HG02973 (cell line): ENCODE results near the gene HEXIM2.

ENCODE experiments used
- ATAC-seq: cut with Tn5 transposase; IDR thresholded peaks from one replicate; pipeline ENCODE4 v1.9.1; 2021; ENCODE audit warnings: moderate library complexity; ENCODE audit not compliant: unreplicated experiment

HEXIM2 gene

DNA sequence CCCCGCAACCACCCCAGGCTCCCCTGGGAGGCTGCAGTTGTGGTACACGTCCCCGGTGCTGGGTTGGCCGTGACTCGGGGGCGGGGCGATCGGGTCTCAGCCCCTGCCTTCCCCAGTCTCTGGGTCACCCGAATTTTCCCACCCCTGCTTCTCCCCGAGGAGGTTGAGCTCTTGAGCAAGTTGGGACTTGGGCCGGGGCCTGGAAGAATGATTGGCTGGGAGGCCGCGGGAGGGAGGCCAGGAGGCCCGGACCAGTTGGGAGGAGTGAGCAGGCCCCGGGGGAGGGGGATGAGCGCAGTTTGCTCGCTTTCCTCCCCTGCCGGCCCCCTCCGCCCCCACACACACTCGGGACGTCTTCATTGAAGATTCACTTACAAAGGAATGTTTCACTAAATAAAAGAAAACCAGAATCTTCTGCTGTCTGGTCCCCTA lies 17.9 kb upstream of the HEXIM2 start:
- ATAC-seq, result no peak

DNA sequence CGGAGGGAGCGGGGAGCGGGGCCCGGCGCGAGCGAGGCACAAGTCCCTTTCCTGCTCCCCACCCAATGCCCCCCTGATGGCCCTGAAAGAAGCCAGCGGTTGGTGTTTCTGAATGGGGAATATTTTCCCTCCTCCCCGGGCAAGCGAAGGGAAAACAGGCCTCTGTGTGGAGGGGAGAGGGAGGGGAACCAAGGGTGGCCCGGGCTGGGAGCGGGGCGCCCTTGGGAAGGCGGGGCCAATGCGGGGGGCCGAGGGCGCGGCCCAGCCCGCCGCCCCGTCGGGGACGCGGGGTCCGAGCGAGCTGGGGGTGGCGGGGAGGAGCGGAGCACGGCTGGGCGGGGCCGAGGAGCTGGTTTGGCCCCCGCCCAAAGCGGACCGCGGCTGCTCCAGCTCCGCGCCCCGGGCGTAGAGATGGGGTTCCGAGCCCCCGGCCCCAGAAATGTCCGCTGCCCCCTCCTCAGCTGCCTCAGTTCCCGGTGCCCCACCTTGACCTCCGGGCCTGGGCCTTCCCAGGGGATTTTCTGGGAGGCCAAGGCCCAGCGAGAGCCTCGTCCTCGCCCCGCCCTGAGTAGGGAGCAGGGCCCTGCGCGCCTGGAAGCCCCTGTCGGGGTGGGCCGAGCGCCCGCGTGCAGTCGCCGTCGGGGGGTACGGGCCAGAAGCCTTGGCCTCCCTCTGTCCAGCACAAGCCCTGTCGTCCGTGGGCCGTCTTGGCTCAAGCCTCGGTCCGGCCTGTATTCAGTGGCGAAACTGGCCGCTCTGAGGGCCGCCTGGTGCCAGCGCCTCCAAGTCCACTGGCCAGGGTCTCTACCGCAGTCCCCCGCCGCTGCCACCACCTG lies 17.3 kb upstream of the HEXIM2 start:
- ATAC-seq, result no peak

DNA sequence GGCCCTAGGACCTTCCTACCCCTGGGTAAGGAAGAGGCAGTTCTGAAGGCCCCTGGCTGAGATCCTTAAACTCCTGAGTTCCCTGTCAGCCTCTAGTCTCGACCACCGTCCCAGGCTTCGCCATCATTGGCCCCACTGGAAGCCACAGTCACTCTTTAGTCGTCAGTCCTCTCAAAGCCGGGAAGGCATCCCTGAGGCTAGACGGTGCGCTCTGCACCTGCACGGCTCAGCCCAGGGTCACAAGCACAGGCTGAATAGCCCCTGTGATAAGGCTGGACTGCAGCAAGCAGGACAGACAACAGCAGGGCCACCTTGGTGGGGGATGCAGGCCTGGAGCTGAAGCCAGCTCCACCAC lies 16.7 kb upstream of the HEXIM2 start:
- ATAC-seq, result no peak

DNA sequence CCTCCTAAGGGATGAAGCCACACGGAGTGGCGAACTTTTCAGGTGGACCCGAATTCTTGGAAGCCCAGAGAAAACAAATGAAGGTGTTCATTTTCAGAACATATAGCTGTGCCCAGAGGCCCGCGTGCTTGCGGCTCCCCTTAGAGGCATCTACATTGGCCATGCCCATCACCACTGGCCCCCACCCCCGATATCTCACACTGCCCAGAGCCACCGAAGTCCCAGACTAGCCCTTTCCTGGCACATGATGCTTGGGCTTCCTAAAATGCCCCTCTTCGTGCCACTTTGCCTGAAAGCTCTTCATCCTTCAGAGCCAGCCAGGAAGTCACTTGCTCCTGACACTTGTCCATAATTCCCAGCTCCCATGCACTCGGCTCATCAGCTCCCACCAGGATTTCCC lies 15.5 kb upstream of the HEXIM2 start:
- no peak for ATAC-seq

DNA sequence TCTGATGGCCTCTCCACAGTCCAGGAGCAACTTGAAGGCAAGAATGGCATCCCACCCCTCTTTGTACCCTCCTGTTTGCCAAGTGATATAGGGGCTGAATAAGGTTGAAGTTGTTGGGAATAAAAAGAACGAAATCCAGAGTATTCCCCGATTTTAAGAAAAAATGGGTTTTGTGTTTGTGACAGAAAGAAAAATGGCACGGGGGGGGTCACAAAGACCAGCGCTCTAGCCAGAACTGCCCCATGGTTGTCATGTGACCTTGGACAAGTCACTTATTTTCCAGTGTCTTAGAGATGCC lies 15.1 kb upstream of the HEXIM2 start:
- no peak for ATAC-seq

DNA sequence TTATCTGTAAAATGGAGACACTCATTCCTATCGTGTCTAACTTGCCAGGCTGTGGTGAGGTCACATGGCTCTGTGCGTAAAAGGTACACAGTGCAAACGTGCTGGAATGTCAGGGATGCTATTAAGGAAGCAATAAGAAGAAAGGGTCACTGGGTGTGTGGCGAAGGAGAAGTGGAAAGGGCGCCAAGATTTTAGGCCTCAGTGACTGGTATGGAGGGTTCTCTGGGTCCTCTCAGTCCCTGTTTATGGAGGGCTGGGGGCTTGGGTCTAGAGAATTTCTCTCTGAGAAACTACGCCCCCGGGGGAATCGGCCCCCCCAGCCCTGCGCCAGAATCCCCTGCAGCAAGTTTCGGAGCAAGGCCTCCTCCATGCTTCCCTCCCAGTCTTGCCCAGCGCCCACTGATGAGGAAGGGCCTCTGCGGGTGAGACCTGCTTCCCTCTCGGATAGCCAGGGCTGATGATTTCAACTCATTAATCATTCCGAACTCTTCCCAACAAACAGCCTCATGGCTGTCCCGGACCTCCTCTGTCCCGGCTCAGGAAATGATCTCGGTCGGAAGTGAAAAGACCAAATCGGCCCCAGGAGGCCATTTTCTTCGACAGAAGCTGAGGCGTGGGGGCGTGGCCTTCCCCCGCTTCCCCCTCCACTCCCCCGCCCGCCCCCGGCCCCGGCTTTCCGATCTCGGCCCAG lies 14.6 kb upstream of the HEXIM2 start:
- no peak for ATAC-seq

DNA sequence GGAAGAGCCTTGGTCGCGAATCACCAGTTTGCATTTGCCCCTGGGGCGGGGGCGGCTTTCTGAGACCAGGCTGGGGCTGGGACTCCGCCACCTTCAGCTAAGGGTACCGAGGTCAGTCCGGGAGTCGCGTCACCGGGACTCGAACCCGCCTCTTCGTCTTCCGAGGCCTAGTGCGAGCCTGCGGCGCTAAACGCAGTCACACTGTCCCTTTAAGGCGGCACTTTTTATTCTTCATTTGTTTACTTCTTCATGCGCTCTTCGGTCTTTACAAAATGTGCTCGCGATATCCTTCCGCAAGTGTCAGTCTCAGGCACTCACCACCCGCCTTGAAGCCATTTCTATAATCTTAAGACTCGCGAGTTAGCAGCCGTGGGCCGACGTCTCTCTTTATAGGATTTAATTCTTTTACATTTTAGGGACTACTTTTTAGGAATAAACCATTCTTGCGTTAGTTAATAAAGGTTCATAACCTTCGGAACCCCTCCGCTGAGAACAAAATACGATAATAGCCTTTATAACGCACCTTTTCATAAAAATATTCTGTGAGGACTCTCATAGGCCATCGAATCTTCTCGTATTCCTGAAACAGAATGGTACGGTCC lies 14.0 kb upstream of the HEXIM2 start:
- ATAC-seq, result no peak

DNA sequence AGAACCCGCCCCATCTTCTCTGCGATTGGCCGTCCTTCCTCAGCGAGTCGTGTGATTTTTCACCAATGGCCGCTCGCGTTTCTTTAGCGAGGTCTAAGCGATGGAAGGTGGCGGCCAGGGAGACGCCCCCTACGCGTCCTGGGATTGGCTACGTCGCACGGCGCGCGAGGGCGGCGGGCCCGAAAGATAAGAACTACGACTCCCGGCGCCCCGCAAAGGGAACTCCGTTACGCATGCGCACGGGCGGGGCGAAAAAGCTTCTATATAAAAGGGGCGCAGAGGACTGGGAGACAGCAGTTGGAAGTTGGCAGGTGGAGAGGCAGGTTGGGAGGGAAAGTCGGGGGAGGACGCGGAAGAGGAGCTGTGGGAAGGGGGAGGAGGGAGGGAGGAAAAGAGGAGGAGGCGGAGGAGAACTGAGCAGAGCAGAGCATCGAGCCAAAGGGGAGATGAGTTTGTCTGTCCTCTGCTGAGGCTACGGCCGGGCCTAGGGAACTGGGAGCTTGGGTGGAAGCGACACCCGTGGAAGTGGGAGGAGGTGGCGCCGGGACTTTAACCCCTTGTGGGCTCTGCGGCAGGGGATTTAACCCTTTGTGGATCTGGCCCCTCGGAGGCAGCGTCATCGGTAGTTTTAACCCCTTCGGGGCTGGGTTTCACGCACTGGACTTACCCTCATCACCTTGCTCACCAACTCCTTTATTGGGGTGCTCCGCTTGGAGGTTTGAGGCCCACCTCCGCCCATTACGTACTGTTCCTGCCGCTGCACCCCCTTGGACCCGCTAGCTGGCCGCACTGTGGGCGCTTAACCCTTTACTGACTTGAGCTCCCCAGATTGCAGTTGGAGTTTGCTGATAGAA lies 13.3 kb upstream of the HEXIM2 start, which contains the start of gene HEXIM1:
Gene HEXIM1, plus strand, starts transcription at position 293 of the 854 bp plus-strand sequence. CDS start 716 bp downstream, outside the sequence.
- peak; percentile 59 for ATAC-seq

DNA sequence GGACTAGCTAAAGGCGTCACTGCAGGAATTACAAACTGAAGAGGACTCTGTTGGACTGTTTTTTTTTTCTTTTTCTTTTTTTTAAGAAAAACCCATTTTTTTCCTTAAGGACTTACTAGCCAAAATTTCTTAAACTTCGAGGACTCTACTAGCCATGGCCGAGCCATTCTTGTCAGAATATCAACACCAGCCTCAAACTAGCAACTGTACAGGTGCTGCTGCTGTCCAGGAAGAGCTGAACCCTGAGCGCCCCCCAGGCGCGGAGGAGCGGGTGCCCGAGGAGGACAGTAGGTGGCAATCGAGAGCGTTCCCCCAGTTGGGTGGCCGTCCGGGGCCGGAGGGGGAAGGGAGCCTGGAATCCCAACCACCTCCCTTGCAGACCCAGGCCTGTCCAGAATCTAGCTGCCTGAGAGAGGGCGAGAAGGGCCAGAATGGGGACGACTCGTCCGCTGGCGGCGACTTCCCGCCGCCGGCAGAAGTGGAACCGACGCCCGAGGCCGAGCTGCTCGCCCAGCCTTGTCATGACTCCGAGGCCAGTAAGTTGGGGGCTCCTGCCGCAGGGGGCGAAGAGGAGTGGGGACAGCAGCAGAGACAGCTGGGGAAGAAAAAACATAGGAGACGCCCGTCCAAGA lies 12.5 kb upstream of the HEXIM2 start:
- ATAC-seq, result no peak

DNA sequence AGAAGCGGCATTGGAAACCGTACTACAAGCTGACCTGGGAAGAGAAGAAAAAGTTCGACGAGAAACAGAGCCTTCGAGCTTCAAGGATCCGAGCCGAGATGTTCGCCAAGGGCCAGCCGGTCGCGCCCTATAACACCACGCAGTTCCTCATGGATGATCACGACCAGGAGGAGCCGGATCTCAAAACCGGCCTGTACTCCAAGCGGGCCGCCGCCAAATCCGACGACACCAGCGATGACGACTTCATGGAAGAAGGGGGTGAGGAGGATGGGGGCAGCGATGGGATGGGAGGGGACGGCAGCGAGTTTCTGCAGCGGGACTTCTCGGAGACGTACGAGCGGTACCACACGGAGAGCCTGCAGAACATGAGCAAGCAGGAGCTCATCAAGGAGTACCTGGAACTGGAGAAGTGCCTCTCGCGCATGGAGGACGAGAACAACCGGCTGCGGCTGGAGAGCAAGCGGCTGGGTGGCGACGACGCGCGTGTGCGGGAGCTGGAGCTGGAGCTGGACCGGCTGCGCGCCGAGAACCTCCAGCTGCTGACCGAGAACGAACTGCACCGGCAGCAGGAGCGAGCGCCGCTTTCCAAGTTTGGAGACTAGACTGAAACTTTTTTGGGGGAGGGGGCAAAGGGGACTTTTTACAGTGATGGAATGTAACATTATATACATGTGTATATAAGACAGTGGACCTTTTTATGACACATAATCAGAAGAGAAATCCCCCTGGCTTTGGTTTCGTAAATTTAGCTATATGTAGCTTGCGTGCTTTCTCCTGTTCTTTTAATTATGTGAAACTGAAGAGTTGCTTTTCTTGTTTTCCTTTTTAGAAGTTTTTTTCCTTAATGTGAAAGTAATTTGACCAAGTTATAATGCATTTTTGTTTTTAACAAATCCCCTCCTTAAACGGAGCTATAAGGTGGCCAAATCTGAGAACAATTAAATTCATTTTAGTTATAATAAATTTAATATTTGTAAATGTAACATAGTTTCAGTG lies 11.7 kb upstream of the HEXIM2 start:
- ATAC-seq, result no peak

DNA sequence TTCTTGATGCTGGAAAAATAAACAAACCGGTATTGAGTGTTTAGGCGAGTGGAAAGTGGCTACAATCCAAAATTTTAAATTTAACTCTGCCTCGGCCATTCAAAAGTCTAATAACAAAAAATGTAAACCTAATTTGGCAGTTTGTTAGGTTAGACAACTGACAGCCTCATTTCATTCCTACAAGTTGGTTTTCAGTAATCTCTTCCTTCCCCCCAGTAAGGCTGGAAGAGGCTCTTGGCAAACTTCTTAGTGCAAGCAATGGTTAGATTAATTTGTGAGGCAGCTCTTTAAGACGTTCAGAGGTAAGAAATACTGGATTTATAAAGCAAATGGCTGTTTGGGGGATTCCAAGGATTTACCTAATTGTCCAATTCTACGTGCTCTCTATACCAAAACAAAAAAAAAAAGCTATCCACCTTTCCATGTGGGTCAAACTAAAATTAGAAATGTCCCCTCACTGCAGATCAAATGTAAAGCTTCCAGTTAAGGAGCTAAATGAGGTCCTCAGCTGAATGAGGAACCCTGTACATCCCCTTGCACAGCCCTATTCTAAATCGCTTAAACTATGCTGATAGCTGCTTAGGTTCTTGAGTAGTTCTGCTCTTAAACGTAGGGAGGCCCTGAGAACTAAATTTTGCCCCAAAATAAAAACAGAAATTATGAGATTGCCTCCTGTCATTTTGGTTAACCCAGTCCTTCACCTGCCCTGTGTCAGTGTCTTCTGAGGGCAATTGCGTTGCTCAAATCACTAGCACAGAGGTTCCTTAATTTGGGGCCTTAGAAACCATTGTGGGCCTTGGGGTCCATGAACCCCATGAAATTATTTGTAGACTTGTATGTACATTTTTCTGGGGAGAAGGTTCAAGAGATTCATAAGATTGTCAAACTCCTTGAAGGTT lies 10.5 kb upstream of the HEXIM2 start:
- ATAC-seq, result no peak

DNA sequence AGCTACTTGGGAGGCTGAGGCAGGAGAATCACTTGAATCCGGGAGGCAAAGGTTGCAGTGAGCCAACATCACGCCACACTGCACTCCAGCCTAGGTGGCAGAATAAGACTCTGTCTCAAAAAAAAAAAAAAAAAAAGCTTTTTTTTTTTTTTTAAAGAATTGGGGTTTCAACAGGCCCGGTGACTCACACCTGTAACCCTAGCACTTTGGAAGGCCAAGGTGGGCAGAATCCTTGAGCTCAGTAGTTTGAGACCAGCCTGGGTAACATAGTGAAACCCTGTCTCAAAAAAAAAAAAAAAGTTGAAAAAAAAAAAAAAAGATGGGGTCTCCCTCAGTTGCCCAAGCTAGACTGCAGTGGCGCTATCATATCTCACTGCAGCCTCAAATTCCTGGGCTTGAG lies 6.6 kb upstream of the HEXIM2 start:
- no peak for ATAC-seq

DNA sequence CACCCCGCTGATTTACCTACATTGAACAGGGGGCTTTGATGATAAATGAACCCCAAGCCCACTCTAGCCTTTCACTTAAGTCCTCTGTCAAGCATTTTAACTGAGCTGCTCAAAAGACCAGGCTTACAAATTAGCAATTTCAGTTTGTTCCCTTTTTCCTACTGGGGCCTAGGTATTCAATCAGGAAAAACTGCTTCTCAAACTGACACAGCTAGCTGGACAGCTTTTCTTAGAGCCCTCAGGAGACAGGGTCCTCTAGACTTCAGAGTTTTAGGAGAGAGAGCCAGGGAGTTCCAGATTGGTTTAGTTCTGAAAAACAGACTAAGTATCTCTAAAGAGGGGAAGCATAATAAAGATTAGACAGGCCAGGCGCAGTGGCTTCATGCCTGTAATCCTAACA lies 6.2 kb upstream of the HEXIM2 start:
- no peak for ATAC-seq

DNA sequence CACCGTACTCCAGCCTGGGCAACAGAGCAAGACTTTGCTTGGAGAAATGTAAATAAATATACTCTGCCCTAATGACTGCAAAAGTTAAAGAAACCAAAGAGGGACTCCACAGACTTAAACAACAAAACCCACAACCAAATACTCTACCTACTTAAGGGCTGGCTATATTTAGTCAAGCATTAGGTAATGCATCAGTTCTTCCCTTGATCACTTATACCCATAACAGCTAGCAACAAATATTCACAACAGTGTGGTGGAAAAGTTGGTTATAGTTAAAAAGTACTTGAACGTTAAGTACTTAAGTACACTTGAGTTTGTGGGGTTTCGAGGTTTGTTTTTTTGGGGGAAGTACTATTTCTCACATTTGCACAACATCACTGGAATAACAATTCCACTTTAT lies 5.4 kb upstream of the HEXIM2 start:
- no peak for ATAC-seq

DNA sequence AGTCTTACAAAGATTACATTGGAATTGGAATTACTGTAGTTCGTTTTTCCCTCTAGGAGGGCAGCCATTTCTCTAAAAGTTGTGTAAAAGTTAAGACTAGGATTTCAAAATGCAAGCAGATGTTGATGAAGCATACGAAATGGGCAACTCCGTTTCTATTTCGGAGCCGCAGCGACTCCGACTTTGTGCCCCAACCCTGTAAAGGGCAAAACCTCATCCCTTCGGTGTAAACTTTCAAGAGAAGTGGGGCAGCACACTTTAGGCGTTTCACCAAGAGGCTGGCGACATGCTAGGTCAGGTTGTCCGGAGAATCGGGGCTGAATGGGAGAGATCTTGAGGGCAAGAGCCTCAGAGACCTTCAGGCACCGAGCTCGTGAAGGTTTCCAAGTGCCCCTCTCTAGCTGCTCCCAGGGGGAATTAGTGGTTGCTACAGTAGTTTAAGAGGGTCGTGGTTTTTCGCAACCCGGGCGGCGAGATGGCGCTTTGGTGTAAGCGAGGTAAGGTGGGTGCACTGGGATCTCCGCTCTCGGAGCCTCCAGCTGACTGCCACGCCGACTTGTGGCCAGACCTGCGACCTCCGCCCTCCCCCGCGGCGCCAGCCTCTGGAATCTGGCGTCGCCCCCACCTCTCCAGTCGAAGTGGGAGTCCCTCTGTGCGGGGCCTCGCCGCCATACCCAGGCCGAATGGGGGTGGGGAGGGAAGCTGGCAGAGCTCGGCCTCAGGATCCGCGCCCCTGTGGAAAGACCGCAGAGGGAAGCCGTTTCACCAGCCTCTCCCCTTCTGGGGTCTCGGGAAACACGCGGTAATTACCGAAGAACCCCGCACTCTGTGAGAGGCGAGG lies 1.0 kb upstream of the HEXIM2 start:
- peak; percentile 21 for ATAC-seq

DNA sequence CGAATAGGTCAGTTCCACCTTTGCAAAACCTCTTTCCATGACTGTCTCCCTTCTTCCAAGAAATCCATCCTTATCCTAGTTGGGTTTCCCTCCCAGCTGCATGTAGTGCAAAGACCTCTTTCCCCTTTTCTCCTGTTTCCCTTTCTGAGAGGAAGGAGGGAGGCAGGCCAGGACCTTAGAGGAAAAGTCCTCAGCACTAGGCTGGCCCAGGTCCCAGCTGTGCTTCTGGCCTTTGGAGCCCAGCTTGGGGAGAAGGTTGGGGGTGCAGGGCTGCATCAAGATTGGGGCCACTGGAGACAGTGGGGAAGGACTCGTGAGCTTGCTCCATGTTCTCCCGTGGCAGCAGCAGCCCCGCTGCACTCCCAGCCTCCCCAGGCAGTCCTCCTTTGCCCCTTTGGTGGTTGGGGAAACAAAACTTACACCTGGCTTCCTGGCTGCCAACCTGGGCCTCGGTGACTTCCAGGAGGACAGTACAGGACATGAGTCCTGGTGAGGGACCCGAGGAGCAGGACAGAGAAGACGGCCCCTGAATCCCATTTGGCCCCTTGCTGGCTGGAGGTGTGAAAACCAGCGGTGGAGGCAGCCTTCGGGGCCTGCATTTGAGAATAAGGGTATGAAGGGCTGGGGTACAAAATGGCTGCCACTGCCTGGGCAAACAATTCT lies 481 bp downstream of the HEXIM2 start:
- ATAC-seq, result peak; percentile 3

DNA sequence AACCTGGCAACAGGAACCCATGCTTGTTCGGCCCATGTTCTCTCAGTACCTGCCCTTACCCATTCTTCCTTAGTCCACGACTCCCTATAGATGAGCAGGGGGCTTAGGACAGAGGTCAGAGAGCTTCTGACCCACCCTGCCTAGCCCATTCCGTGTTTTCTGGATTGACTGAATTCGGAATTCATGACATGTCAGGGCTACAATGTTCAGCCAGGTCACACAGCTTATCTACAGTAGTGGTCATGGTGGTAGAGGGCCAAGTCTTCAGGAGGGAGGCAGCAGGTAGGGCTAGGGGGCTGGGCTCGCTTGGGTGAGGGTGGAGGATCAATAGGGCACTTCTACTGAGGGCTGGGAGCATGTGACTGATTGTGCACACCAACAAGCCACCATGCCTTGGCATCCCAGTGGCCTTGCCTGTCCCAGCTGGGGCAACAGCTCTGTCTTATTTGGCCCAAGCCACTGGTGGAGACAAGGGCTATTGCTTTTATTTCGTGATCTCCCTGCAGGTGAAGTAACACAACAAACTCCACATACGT lies 3.1 kb downstream of the HEXIM2 start:
- ATAC-seq, result no peak
